Brain microvascular endothelial cell (primary cell): ENCODE data around the gene GALC.

Source experiments
- DNase-seq: peaks from one replicate; pipeline ENCODE4 v3.0.0-alpha.2; 2020
- H3K27ac ChIP-seq: fragments of 250-450 bp; sonication (Bioruptor Pico); 2 replicates; pipeline ENCODE4 v1.5.1; 2020; ENCODE audit warnings: mild to moderate bottlenecking, moderate library complexity
- H3K27me3 ChIP-seq: fragments of 250-450 bp; sonication (Bioruptor Pico); replicated peaks from 2 replicates; pipeline ENCODE4 v1.5.1; 2020; ENCODE audit warnings: mild to moderate bottlenecking
- H3K36me3 ChIP-seq: fragments of 250-450 bp; sonication (Bioruptor Pico); replicated peaks from 2 replicates; pipeline ENCODE4 v1.5.1; 2020; ENCODE audit warnings: mild to moderate bottlenecking
- H3K4me3 ChIP-seq: 2 replicates; pipeline ENCODE4 v1.5.1; 2011; ENCODE audit warnings: low read depth, mild to moderate bottlenecking, control low read depth, low read length, moderate library complexity
- CTCF ChIP-seq: IDR thresholded peaks from 2 replicates; pipeline ENCODE4 v1.5.1; 2011; ENCODE audit warnings: low read depth, mild to moderate bottlenecking, moderate library complexity, low read length, control low read depth, inconsistent platforms; ENCODE audit errors: missing control alignments
- in situ Hi-C: cut with HindIII; loops from 2 replicates; pipeline ENCODE4 v1.10.0; 2017; ENCODE audit warnings: low sequenced_read_pairs, low pct_ligation_motif_present

Gene GALC

GRCh38 chr14:87894920-87895319, 98.1 kb downstream of the GALC start:
- Histone ChIP-seq H3K27me3 (no peaks in the 10 kb centered on the region), H3K27ac (no peak overlapping the region), H3K4me3 (no peak overlapping the region), H3K36me3 (no peaks in the 10 kb centered on the region)
- DNase-seq, result no peak
- TF ChIP-seq CTCF, result no peak
- in situ Hi-C loops, result no loop called here

GRCh38 chr14:87892763-87893162, 100.2 kb downstream of the GALC start:
- DNase-seq, result no peak
- TF ChIP-seq CTCF, result no peak
- Histone ChIP-seq H3K27me3 (no peaks in the 10 kb centered on the region), H3K36me3 (no peaks in the 10 kb centered on the region), H3K27ac (no peak overlapping the region), H3K4me3 (no peak overlapping the region)
- in situ Hi-C loops, result no loop called here

- H3K27me3 ChIP-seq, result no peaks in the 10 kb centered on the region
- in situ Hi-C loops, result no loop called here
- DNase-seq, result no peak
Measured at GRCh38 chr14:87888136-87888999, 104.6 kb downstream of the GALC start.

GRCh38 chr14:87883750-87884149, 109.2 kb downstream of the GALC start:
- Histone ChIP-seq H3K27ac (no peak overlapping the region), H3K27me3 (no peaks in the 10 kb centered on the region), H3K36me3 (no peaks in the 10 kb centered on the region), H3K4me3 (no peak overlapping the region)
- in situ Hi-C loops, result no loop called here
- DNase-seq, result no peak
- TF ChIP-seq CTCF, result no peak

More at GRCh38 chr14:87888136-87888999, 104.6 kb downstream of the GALC start:
- Histone ChIP-seq H3K27ac (no peak overlapping the region), H3K36me3 (no peaks in the 10 kb centered on the region), H3K4me3 (no peak overlapping the region)
- TF ChIP-seq CTCF, result peak; percentile 49
